Left renal cortex interstitium (tissue), 4 donors: Measurements from ENCODE around the gene ARID4B. TPM values are rescaled to one million over a fixed set of nuclear protein-coding genes. Genes with fewer than 3 reads are reported as not detected.
"Not testable (repeated sequence)": the region's sequence is repeated elsewhere in the genome, so short reads cannot be mapped to it uniquely, and the experiment has no call there.

Experiments
- DNase-seq, 4 donors: peaks; one replicate each; pipeline ENCODE4 v3.0.0-alpha.2; 2013; ENCODE audit warnings: low read depth in 4 of 4, low spot score in 2 of 4, missing footprints in 1 of 4
- polyA plus RNA-seq, 4 donors: library from polyadenylated mRNA; unstranded; fragments of 120-200 nt; gene quantifications; one replicate each; pipeline ENCODE4 v1.2.1, GENCODE V29; 2013; ENCODE audit not compliant: insufficient read length in 4 of 4

The ARID4B gene
- polyA plus RNA-seq, 4 donors, result 44.0 to 59.6 (median 49.4) TPM

DNA sequence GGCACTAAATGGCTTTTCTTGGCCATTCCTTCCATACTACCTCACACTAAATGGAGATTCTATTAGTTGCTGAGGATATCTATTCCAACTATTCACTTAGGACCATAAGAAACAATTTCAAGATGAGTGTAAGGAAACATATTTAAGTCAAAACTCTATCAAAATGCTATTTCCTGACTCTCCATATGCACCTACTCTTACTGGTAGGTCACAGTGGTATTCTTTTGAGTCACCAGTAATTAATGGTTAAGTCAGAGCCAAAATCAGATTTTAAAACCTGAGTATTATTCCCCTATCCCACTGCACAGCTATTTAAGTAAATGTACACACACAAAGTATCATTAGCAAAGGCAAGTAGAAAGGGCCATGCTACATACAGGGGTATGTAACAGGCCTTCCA lies 50.3 kb downstream of the ARID4B start:
- DNase-seq, result no peak

DNA sequence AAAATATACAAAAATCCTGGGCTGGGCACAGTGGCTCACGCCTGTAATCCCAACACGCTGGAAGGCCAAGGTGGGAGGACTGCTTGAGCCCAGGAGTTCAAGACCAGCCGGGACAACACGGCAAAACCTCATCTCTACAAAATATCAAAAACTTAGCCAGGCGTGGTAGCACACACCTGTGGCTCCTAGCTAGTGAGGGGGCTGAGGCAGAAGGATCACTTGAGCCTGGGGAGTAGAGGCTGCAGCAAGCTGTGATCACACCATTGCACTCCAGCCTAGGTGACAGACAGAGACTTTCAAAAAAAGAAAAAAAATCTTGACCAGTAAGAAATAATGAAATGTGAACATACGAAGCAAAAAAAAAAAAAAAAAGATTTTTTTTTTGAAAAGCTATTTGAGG lies 52.1 kb downstream of the ARID4B start:
- no peak for DNase-seq

DNA sequence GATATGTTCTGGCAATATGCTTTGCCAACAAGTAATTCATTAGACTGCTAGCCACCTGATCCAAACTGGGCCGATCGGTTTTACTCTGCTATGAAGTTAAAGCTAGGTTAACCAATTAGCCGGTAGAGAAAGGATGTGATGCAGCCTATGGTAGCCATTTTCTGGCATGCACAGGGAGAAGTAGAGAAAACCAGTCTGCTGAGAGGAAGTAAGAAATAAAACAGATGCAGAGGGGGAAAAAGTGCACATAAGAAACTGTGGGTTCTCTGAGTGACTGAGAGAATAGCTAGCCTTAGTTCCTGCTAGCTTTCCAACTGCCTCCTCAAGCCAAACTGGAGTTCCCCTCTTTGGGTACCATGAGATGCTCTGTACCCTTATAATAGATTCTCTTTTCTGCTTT lies 52.8 kb downstream of the ARID4B start:
- DNase-seq, result no peak

DNA sequence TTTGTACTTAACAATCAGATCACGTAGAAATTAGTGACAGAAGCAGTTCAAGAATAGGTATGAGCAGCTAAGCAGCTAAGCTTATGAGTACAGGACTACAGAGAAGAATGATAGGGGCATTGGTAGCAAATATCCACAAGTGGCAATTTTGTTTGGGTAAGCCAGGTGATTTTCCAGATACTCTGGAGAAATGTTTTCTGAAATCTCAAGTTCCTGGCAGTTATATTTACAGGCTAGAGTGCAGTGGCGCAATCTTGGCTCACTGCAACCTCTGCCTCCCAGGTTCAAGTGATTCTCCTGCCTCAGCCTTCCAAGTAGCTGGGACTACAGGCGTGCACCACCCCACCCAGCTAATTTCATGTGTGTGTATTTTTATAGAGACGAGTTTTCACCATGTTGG lies 55.1 kb downstream of the ARID4B start:
- DNase-seq, result no peak

DNA sequence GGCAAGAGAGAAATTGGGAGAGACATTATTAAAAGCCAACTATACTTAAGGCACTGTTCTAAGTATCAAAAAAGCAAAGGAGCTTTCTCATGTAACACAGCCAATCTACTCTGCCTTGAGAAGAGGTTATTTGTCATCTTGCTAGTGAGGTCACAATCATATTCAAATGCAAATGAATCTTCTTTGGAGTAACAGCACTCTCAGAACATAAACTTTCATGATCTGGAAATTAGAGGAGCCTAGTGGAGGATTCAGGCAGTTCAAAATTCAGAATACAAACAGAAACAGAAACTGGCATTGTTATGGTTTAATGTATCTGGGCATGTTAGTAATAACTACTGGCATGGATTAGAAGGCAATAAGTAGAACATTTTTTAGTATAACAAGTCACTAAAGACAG lies 57.4 kb downstream of the ARID4B start:
- no peak for DNase-seq

DNA sequence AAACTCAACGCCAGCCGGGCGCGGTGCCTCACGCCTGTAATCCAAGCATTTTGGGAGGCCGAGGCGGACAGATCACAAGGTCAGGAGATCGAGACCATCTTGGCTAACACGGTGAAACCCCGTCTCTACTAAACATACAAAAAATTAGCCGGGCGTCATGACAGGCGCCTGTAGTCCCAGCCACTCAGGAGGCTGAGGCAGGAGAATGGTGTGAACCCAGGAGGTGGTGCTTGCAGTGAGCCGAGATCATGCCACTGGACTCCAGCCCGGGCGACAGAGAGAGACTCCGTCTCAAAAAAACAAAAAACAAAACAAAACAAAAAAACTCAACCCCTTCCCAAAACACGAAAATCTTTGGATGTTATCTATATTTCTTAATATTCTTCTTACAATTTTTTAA lies 58.0 kb downstream of the ARID4B start:
- DNase-seq, result not testable (repeated sequence)

DNA sequence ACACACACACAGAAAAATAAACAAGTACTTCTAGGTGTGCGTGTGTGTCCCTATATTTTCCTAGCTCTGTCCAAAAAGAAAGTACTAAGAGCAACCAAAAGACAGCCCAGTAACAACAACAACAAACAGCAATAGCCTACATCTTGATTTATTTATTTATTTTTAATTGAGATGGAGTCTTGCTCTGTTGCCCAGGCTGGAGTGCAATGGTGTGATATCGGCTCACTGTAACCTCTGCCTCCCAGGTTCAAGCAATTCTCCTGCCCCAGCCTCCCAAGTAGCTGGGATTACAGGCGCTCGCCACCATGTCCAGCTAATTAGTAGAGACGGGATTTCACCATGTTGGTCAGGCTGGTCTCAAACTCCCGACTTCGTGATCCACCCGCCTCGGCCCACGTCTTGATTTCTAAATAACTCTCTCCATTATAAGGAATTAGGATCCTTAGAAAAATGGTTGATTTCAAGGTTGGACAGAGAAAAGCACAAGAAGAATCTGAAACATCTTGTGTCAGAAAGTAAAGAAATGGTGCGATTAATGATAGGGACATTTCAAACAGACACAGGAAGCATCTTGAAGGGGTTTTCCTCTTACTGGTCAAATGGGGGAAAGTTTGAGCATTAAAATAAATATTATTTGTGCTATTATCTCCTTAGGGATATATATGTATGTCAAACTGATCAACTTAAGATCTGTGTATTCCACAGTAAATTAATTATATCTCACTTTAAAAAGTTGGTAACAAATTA lies 59.4 kb downstream of the ARID4B start:
- no peak for DNase-seq

DNA sequence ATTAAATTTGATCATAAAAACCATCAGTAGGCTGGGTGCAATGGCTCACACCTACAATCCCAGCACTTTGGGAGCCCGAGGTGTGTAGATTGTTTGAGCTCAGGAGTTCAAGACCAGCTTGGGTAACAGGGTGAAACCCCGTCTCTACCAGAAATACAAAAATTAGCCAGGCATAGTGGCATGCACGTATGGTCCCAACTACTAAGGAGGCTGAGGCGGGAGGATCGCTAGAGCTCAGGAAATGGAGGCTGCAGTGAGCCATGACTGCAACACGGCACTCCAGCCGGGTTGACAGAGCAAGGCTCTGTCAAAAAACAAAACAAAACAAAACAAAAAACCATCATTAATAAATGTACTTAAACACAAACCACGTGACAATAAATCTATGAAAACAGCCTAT lies 61.0 kb downstream of the ARID4B start:
- no peak for DNase-seq

DNA sequence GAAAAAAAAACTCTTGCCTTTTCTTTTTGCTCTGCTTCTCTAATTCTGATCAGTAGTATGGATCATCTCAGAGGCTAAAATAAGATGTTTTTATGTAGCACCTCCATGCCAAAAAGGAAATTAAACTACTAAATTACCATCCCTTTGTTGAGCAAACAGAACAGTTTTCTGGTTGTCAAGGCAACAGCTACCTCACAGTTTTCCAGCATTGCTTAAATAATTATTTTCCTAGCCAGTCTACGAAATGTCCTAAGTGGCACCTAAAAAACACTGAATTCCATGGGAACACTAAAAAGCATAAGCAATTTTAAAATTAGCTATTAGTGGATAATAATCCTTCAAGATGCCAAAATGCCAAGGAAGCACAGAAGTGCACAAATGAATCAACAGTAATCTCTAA lies 61.7 kb downstream of the ARID4B start:
- no peak for DNase-seq

DNA sequence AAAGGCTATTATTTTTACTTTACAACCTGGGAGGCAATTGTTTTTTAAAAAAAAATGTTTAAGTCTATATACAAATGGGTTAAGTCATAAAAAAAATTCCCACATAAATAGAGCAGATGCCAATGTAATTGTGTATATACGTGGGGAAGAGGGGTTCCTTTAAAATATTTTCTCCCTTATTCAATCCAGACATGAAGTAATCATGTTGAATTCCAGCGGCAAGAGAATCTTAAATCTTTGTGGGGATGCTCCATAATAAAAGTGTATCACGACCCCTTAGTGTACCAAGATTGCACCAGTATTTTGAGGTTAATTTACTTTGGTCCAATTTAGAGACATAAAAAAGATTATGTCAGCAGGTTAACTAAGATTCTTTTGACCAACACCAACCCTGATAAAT lies 62.1 kb downstream of the ARID4B start:
- no peak for DNase-seq

DNA sequence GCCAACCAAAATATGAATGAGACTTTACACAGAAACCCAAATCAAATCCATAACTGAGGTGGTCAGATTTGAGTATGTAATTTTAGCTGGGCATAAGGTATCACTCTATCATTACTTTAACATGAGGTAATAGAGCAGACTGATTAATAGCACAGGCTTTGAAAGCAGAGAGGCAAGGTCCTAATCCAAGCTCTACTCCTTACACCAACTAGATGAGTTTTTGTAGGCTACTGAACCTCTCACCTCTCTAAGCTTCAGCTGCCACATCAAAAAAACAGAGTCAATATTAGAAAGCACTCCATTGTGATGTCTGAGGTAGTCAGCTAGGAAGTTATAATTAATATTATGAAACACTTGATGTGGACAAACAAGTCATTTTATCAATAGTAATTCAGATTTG lies 63.7 kb downstream of the ARID4B start:
- DNase-seq, result no peak

DNA sequence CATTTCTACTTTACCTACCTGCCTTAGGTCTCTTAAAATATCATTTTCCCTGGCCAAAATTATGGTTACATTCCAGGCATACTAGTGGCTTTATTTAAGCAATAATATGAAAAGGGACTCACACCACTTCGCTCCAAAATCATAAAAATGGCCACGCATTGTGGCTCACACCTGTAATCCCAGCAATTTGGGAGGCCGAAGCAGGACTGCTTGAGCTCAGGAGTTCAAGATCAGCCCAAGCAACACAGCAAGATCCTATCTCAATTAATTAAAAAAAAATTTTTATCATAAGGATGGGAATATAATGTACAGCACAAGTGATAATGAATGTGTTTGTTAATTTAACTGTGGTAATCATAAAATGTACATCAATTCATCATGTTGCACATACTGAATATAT lies 65.4 kb downstream of the ARID4B start:
- no peak for DNase-seq

DNA sequence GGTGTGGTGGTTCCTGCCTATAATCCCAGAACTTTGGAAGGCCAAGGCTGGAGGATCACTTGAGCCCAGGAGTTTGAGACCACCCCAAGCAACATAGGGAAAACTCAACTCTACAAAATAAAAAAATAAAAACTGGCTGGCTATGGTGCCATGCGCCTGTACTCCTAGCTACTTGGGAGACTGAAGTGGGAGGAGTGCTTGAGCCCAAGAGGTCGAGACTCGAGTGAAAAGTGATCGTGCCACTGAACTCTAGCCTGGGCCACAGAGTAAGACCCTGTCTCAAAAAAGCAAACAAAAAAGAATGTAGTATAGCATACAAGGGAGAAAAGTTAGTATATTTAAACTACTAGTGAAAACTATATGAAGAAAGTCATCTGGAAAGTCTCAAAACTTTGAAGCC lies 66.7 kb downstream of the ARID4B start:
- DNase-seq, result no peak

DNA sequence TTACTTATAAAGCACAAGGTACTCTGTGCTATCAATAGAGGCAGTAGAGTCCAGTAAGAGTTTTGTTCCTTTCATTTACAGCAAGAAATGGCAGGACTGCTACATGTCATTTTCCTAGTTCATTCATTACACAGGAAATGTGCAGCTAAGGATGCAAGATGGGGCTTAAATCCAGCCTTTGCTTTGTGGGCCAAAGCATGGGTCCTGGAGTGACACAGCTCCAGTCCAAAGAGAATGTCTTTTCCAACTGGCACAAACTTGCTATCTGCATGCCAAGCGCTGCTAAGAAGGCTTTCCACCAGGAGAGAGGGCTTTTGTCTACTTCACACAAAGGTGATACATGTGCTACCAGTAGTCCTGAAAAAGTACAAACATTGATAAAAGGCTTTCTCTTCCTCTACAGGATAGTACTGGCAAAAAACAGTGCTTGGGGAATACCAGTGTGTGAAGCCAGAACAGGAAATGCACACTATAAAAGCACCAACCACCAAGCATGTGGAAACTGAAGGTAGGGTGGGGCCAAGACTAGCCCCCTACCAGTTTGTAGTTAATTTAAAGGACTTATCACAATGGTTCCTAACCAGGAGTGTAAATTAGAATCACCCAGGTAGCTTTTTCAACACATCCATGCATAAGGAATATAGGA lies 68.7 kb downstream of the ARID4B start:
- no peak for DNase-seq

DNA sequence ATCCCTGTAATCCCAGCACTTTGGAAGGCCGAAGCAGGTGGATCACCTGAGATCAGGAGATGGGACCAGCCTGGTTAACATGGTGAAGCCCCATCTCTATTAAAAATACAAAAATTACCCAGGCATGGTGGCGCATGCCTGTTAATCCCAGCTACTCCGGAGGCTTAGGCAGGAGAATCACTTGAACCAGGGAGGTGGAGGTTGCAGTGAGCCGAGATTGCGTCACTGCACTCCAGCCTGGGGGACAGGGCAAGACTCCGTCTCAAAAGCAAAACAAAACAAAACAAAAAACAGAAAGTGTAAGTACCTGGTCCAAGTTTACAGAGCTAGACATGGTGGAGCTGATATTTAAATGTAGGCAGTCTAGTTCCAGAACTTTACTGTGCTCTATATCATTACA lies 69.9 kb downstream of the ARID4B start:
- not testable (repeated sequence) for DNase-seq

DNA sequence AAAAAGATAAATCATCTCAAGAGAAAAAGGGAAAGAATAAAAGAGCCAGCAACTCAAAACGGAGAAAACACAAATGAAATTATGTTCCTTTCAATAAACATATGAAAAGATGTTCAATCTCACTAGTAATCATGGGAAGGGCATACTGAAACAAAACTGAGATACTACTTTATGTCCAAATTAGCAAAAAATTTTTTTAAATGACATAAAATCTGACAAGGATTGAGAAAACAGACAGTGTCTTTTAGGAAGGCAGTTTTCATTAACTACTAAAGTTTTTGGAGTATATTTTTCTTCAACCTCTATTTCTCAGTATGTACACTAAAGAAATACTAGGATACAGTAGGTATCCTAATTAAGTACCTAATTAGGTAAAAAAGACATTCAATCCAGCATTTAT lies 73.3 kb downstream of the ARID4B start:
- no peak for DNase-seq

DNA sequence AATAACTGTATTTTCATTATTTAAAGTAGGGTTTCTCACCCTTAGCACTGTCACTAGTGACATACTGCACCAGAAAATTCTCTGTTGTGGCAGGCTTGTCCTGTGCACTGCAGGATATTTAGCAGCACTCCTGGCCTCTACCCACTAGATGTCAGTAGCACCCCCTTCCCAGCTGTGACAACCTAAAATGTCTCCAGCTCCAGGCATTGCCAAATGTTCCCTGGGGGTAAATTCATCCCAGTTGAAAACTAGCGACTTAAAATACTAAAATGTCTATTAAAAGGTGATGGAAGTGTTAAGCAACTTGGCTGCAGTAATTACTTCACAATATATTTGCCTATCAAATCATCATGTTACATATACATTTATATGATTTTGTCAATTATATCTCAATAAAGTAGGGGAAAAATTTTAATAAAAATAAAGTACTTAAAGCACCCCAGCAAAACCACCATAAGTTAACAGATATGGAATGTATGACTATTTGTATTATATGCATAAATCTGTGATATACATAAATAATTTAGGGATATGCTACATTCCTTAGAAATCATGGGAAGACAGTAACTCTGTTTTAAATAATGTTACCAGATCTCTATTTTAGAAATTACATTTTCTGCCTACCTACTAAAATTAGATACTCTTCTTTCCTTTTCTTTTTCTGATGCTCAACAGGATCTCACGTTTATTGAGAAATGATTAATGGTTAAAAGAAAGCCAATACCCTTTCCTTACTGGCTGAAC lies 74.6 kb downstream of the ARID4B start:
- DNase-seq, result peak in 3 of 4 donors; percentile 9 to 47 (median 18)

DNA sequence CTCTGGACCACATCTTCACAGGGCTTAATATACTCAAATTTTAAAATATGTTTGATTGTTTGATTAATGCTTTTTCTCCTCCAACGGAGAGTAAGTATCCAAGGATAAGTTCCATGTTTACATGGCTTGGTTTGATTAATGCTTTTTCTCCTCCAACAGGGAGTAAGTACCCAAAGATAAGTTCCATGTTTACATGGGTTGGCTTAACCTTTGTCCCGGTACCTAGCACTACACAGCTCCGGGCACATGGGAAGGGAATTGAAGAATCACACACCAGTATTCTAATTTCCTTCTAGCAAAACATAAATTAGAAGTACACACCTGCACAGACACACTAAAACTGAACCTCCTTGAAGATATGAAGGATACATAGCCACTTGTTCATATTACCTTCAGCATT lies 77.5 kb downstream of the ARID4B start:
- DNase-seq, result no peak

DNA sequence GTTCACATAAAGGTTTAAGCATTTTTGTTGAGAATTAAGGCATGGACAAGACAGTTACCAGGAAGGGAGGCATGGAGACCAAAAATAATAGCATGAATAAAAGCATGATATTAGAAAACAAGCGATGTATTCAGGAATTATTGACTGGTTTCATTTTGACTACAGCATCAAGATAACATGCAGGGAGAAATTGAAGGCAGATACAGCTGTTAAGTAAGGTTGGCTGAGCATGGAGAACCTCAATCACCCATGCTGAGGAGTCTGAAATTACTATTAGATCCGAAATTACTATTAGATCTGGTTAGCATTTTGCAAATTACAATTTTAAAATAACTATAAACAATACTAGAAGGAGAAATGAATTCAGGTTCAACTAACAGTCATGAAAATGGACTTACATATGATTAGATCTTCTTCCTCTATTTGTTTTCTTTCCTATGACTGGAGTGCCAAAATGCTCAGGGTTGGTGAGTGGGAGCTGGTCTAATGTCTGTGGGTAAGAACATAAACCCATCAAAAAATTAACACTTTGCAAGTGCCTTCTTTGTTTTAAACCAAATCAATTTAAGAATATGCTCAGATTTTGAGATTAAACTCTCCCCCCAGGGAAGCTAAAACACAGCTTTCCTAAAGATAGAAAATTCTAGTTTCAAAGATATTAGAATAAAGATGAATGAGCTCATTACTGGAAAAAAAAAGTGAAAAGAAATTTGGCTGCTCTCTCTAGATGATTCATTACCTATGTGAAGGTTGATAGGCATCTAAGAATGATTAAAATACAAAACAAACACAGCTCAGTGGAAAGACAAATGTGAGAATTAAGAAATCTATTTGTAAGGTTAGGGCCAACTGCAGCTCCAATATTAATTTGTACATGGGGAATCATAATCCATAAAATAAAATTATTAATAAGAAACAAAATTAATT lies 81.7 kb downstream of the ARID4B start:
- no peak for DNase-seq

DNA sequence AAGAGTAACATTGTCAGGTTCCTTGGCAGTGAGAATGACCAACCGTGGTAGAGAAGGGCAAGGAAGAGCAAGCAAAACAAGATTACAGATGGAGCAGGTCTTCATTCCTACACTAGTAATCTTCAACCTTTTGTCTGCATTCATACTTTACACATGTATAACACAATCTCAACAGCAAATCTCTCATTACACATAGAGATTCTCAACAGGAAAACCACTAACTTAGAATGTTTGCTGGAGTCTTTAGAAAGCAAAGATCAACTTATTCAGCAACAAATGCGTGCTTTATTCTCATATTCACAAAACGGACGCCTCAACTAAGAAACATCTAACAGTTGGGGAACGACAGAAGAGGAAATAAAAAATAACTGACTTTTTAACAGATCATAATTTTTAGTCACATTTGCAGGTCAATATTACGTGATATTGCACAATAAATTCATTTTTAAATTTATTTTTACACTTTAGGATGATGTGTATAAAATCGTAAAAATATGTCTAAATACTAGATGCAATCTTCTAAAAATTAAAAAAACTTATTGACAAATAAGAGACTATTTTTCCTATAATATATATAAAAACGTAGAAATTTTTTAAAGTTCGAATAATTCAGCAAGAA lies 82.9 kb downstream of the ARID4B start:
- no peak for DNase-seq
